Tibial artery (tissue), 4 donors: ENCODE measurements around the gene FAM237B.
A peak's percentile ranks its signal among the peaks of the same experiment; 100 is the strongest.
"Not testable (repeated sequence)": the region's sequence is repeated elsewhere in the genome, so short reads cannot be mapped to it uniquely, and the experiment has no call there.

Experiments
- DNase-seq, 2 donors: peaks; one replicate each; pipeline ENCODE4 v3.0.0-alpha.2; 2019
- H3K27ac ChIP-seq, 2 donors: fragments of 200-600 bp; sonication (generic) in 1 of 2; 1 replicate in 1 of 2; 2 replicates in 1 of 2; pipeline ENCODE4 v1.5.1; 2018 to 2019; ENCODE audit warnings: mild to moderate bottlenecking in 1 of 2
- H3K27me3 ChIP-seq, 2 donors: fragments of 200-600 bp; sonication (generic) in 1 of 2; one replicate each; pipeline versions ENCODE4 v1.5.1 to v1.6.0; 2016 to 2019
- H3K36me3 ChIP-seq, 3 donors: fragments of 200-600 bp; sonication (generic) in 2 of 3; one replicate each; pipeline ENCODE4 v1.5.1; 2016 to 2019; ENCODE audit warnings: mild to moderate bottlenecking in 2 of 3
- H3K4me1 ChIP-seq, 4 donors: fragments of 200-600 bp; sonication (generic) in 2 of 4; 1 replicate in 3 of 4; 2 replicates in 1 of 4; pipeline ENCODE4 v1.5.1; 2016 to 2019
- H3K4me3 ChIP-seq, 2 donors: fragments of 200-600 bp; sonication (generic) in 1 of 2; 1 replicate in 1 of 2; 2 replicates in 1 of 2; pipeline ENCODE4 v1.5.1; 2018 to 2019; ENCODE audit warnings: mild to moderate bottlenecking in 2 of 2
- H3K9me3 ChIP-seq, 3 donors: fragments of 200-600 bp; sonication (generic) in 1 of 3; one replicate each; pipeline ENCODE4 v1.5.1; 2016 to 2019
- CTCF ChIP-seq, 2 experiments: fragments of 200-600 bp in 1 of 2; fragments of 450-650 bp in 1 of 2; IDR thresholded peaks; one replicate each; pipeline ENCODE4 v1.5.1; 2017 to 2019; ENCODE audit warnings: antibody characterized with exemption in 2 of 2, mild to moderate bottlenecking in 1 of 2, moderate library complexity in 1 of 2
- intact Hi-C: fragments of 100-400 bp; cut with DNase I; formaldehyde crosslinking; loops from one replicate; pipeline ENCODE4 v1.15.0; 2023; ENCODE audit warnings: low total_unique reads

FAM237B gene

DNA sequence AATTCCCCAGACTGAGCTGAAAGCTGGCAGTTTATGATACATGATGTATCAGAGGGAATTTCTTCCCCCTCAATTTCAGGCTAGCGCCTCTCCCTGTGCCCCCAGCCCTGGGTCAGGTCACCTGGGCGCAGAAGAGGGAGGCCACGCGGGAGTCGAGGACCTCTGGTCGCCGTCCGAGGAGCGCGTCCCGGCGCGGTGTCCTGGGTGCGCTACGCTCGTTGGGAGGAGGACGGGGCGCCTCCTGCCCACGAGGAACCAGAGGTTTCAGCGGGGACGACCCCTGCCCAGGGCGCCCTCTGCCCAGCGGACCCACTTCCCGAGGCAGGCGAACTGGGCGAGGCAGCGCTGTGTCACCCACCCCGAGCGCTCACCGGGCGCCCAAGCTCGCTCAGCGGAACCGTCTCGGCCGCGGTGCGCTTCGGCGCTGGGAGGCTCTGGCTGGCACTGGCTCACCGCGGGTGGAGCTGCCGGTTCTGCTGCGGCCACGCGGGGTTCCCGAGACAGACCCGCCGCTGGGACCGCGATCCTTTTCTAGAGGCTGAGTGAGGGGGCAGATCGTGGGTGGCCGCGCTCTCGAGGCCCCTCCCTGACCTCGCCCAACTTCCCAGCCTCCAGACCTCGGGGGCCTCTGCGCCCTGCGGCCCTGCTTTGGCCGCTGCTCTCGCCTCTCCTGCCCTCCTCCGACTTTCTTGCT lies at the start of gene FAM237B:
FAM237B (minus strand) TSS at position 504 of the 694 bp plus-strand sequence. CDS start 1,556 bp downstream, outside the sequence.
- Histone ChIP-seq H3K4me1 (peaks cover 0 to 12% (median 8%) of the 10 kb centered on the region in 4 donors), H3K27me3 (peaks cover 0 to 29% of the 10 kb centered on the region in 2 donors), H3K4me3 (peak within 1 kb of the TSS in 1 of 2 donors; percentile 30), H3K27ac (no peak within 1 kb of the TSS), H3K9me3 (no peaks in the 10 kb centered on the region), H3K36me3 (no peaks in the 10 kb centered on the region)
- DNase-seq: no peak
- intact Hi-C loops: no loop called here
- TF ChIP-seq CTCF (IDR thresholded peaks at IDR 0.05): no peak

- H3K27ac ChIP-seq: no peak overlapping the region
- no peaks in the 10 kb centered on the region for H3K9me3 ChIP-seq
- H3K27me3 ChIP-seq: no peaks in the 10 kb centered on the region
- TF ChIP-seq CTCF (IDR thresholded peaks at IDR 0.05): no peak
- H3K4me3 ChIP-seq: no peak overlapping the region
- intact Hi-C loops: no loop called here
- DNase-seq: no peak
- H3K4me1 ChIP-seq: peaks cover 0 to 13% (median 8%) of the 10 kb centered on the region in 4 donors
- peaks cover 26 to 37% (median 26%) of the 10 kb centered on the region in 3 donors for H3K36me3 ChIP-seq
These were observed 30.9 kb upstream of the FAM237B start for GRCh38 chr7:90351987-90352386.

DNA sequence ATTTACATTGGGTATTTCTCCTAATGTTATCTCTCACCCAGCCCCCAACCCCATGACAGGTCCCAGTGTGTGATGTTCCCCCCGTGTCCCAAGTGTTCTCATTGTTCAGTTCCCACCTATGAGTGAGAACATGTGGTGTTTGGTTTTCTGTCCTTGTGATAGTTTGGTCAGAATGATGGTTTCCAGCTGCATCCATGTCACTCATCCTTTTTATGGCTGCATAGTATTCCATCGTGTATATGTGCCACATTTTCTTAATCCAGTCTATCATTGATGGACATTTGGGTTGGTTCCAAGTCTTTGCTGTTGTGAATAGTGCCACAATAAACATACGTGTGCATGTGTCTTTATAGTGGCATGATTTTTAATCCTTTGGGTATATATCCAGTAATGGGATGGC lies 28.9 kb upstream of the FAM237B start:
- Histone ChIP-seq H3K36me3 (peaks cover 8 to 17% (median 9%) of the 10 kb centered on the region in 3 donors), H3K4me1 (peaks cover 0 to 15% (median 8%) of the 10 kb centered on the region in 4 donors)
- H3K27me3 ChIP-seq, H3K9me3 ChIP-seq, intact Hi-C loops, DNase-seq, H3K4me3 ChIP-seq, H3K27ac ChIP-seq: not testable (repeated sequence)

GRCh38 chr7:90349305-90349704 lies 28.2 kb upstream of the FAM237B start:
- no peak for DNase-seq
- H3K4me1 ChIP-seq: peaks cover 0 to 15% (median 8%) of the 10 kb centered on the region in 4 donors
- H3K9me3 ChIP-seq: no peaks in the 10 kb centered on the region
- peaks cover 4 to 11% (median 9%) of the 10 kb centered on the region in 3 donors for H3K36me3 ChIP-seq
- H3K27ac ChIP-seq: no peak overlapping the region
- H3K27me3 ChIP-seq: no peaks in the 10 kb centered on the region
- H3K4me3 ChIP-seq: no peak overlapping the region
- TF ChIP-seq CTCF (IDR thresholded peaks at IDR 0.05): no peak
- intact Hi-C loops: loop anchor here (5.0 kb wide), 1 partner anchor 53 kb away; the partner anchor contains the start of gene CLDN12

DNA sequence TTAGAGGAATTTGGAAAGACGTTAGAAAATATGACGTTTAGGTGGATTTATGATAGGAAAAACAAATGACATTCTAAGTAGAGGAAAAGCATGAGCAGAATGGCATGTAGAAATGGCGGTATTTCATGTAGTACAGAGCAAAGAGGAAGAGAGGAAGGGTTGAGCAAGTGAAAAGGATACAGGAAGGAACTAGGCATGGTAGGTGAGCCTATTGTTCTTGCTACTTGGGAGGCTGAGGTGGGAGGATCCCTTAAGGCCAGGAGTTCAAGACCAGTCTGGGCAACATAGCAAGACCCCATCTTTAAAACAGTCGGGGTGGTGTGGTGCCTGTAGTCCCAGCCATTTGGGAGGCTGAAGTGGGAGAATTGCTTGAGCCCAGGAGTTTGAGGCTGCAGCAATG lies 26.7 kb upstream of the FAM237B start:
- H3K36me3 ChIP-seq: no peaks in the 10 kb centered on the region
- no peak overlapping the region for H3K4me3 ChIP-seq
- H3K27ac ChIP-seq: no peak overlapping the region
- no peaks in the 10 kb centered on the region for H3K9me3 ChIP-seq
- H3K27me3 ChIP-seq: no peaks in the 10 kb centered on the region
- H3K4me1 ChIP-seq: peaks cover 0 to 15% (median 8%) of the 10 kb centered on the region in 4 donors
- no peak for TF ChIP-seq CTCF (IDR thresholded peaks at IDR 0.05)
- intact Hi-C loops: loop anchor here (5.0 kb wide), 1 partner anchor 55 kb away; the partner anchor contains the start of gene CLDN12
- no peak for DNase-seq
